ENCODE results near the gene NKAIN4.
A peak's percentile ranks its signal among the peaks of the same experiment; 100 is the strongest.

The NKAIN4 gene

DNA sequence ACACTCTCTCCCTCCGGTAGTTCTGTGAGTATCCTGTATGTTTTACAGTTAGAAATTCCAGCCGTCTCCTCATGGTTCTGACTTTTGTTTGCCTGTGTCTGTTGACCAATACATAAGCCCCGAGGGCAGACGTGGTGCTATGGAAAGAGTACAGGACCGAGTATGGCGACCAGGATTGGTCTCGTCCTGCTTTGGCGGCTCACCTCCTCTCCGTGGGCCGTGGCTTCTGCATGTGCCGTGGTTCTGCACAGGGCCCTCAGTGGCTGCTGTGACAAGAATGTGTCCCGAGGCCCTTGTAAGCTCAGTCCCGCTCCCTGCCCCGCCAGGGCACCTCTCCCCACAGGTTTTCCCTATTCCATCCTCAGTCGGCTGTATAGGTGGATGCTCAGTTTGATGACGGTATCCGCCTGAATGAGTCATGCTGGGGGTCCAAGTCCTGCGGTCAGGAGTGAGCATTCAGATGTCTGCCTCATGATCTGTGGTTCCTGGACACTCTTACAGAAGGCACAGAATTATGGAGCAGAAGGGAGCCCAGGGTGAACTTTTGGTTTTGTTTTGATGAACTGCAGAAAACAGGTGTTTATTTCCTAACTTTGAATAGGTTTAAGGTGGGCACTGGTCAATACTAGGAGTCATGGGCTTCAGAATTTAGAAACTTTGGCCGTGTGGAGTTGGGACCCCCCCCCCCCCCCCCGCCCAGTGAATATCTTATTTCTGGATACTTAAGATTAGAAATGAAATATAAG is 19.5 kb upstream of the NKAIN4 start:
- DNase-seq (ENCODE audit: low read depth) = peak; percentile 87

DNA sequence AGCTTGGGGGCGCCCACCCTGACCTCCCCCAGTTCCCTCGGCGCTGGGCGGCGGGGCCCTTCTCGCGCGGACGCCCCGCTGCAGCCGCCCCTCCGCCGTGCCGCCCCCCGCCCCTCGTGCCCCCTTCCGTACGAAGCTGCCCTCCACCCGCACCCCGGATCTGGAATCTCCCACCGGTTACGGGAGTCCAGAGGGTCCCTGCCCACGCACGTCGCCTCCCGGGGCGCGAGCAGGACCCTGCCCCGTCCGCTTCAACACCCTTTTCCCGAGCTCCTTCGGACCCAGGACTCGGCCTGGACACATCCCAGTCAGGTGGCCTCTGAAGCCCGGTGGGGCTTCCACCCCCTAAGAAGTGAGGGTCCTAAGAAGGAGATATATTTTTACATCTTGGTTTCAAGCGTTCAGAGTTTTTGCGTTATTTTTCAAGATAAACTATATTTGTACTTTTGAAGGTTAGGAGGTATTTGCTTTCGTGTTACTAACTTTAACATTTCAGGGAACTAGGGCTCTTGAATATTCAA is 18.9 kb upstream of the NKAIN4 start:
- no peak for DNase-seq (ENCODE audit: low read depth)

DNA sequence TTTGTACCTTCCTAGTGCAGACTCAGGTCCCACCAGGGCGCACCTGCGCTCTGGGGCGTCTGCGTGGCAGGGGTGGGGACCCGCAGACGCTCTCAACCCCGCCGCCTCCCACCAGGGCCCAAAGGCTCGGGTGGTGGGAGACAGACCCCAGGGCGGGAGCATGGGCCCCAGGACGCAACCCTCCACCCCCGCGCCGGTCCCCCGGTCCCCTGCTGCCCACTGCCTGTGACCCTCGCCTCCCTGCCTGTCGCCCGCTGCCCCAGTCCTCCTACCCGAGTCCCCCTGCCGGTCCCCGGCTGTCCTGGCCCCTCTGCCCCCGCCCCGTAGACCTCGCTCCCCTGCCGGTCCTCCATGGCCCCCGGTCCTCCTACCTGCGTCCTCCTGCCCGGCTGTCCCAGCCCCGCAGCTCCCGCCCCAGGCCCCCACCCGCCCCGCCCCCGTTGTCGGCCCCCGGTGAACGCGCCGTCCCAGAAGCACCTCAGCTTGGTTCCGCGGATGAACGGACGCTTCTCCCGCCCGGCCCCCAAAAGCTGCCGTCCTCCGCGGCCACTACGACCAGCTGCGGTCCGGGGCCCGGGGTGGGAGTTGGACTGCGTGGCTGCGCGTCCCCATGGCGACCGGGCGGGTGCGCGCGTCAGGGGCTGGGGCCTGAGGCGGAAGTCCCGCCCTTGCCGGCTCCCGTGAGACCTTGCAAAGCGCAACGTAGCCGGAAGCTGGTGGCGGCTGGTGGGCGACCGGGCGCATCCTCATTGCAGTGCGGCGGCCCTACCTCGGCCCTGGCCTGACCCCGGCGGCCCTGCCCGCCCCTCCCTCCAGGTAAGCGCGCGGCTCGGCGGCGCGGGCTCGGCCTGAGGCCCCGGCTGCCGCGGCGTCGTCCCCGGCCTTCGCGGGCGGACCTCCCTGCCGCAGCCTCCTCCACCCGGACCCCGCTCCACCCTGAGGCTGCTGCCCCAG is 18.1 kb upstream of the NKAIN4 start, which contains the start of gene ARFGAP1:
ARFGAP1 (plus strand) TSS at position 709 of the 954 bp plus-strand sequence. CDS start 2,768 bp downstream, outside the sequence.
- DNase-seq (ENCODE audit: low read depth) = peak; percentile 83

GRCh38 chr20:63270606-63271325 is 16.5 kb upstream of the NKAIN4 start:
- DNase-seq (ENCODE audit: low read depth) = no peak

DNA sequence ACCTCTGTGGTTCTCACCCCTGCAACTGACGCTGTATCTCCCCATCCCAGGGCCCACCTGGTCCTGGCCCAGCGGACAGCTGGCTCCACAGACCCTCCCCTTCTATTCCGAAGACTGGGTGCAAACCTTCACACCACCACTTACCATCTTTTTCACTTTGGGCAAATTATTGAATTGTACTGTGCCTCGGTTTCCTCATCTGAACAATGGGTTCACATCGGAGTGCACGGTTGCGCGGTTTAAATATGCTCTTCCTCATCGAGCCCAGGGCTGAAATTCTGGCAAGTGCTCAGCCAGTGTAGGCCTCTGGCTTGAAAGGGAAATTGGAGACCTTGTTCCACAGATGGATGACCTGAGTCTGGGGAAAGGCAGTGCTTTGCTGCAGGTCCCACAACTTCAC is 15.5 kb upstream of the NKAIN4 start:
- DNase-seq (ENCODE audit: low read depth) = no peak

GRCh38 chr20:63268671-63269439 is 14.6 kb upstream of the NKAIN4 start:
- peak; percentile 14 for DNase-seq (ENCODE audit: low read depth)

- DNase-seq (ENCODE audit: low read depth) = no peak
Observed at GRCh38 chr20:63268256-63268655, 14.0 kb upstream of the NKAIN4 start.

- no peak for DNase-seq (ENCODE audit: low read depth)
Observed at GRCh38 chr20:63267691-63268090, 13.4 kb upstream of the NKAIN4 start.

DNA sequence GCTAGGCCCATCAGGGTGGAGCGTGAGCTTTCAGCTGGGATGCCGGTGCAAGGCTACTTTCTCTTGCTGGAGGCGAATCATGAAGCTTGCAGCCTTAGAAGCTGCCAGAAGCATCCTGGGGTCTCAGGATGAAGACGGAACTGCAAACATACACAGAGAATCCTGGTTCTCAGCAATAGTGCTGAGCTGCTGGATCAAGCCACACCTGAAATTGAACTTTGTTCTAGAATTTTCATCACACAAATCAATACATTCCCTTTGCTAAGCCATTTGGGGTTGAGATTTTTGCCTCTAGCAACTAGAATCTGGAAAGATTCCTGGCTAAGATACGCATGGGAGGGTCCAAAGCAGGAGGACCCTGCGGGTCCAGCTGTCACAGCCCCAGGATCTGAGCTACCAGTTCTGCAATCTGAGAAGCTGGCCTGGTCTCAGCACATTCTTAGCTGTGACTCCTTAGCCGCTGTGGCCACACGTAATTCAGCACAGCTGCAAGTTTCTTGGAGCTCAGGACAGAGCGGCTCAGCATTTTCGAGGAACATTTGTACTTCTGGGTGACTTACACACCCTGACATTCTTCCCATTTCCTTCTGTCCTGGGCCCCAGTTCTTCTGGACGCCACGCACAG is 11.7 kb upstream of the NKAIN4 start:
- DNase-seq (ENCODE audit: low read depth) = no peak

- no peak for DNase-seq (ENCODE audit: low read depth)
Observed at GRCh38 chr20:63264519-63264918, 10.3 kb upstream of the NKAIN4 start.

- DNase-seq (ENCODE audit: low read depth) = no peak
Observed at GRCh38 chr20:63264000-63264399, 9.7 kb upstream of the NKAIN4 start.

GRCh38 chr20:63262836-63263235 is 8.6 kb upstream of the NKAIN4 start:
- DNase-seq (ENCODE audit: low read depth) = no peak

GRCh38 chr20:63261795-63262528 is 7.7 kb upstream of the NKAIN4 start:
- DNase-seq (ENCODE audit: low read depth) = no peak

- DNase-seq (ENCODE audit: low read depth) = no peak
Observed at GRCh38 chr20:63261060-63261794, 7.0 kb upstream of the NKAIN4 start.

GRCh38 chr20:63260521-63260920 is 6.3 kb upstream of the NKAIN4 start:
- DNase-seq (ENCODE audit: low read depth) = no peak

- no peak for DNase-seq (ENCODE audit: low read depth)
Observed at GRCh38 chr20:63259734-63260460, 5.6 kb upstream of the NKAIN4 start.

- DNase-seq (ENCODE audit: low read depth) = no peak
Observed at GRCh38 chr20:63258781-63259180, 4.5 kb upstream of the NKAIN4 start.

DNA sequence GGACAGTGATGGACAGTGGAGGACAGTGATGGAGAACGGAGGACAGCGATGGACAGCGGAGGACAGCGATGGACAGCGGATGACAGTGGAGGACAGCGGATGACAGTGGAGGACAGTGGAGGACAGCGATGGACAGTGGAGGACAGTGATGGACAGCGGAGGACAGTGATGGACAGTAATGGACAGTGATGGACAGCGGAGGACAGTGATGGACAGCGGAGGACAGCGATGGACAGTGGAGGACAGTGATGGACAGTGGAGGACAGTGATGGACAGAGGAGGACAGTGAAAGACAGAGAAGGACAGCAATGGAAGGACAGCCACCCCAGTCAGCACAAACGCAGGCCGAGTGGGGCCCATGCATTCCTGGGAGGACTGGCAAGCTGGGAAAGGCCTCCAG is 3.4 kb upstream of the NKAIN4 start:
- DNase-seq (ENCODE audit: low read depth) = no peak

- no peak for DNase-seq (ENCODE audit: low read depth)
Observed at GRCh38 chr20:63256954-63257353, 2.7 kb upstream of the NKAIN4 start.

Measured in amniotic epithelial cell (primary cell).